HEK293 (cell line): Measurements from ENCODE around the gene DMKN.

Source experiments
- ZNF274 ChIP-seq, 2 experiments: fragments of 200-500 bp in 1 of 2; fragments of 450-650 bp in 1 of 2; sonication (Bioruptor generic) in 1 of 2; formaldehyde crosslinking in 1 of 2; IDR thresholded peaks; 2 replicates each; pipeline versions ENCODE4 v1.5.1 to v1.6.1; 2014 to 2016; ENCODE audit warnings: borderline replicate concordance in 1 of 2, inconsistent platforms in 1 of 2, low read length in 1 of 2, missing biosample characterization in 1 of 2, missing genetic modification characterization in 1 of 2
- TF ChIP-seq, protein P1 (sequence below): fragments of 450-650 bp; formaldehyde crosslinking; IDR thresholded peaks from 2 replicates; pipeline ENCODE4 v1.5.1; 2016; ENCODE audit warnings: missing biosample characterization, missing genetic modification characterization
- TF ChIP-seq, protein P2 (sequence below): fragments of 450-650 bp; formaldehyde crosslinking; IDR thresholded peaks from 2 replicates; pipeline ENCODE4 v1.5.1; 2016; ENCODE audit warnings: missing biosample characterization, missing genetic modification characterization

DNA sequence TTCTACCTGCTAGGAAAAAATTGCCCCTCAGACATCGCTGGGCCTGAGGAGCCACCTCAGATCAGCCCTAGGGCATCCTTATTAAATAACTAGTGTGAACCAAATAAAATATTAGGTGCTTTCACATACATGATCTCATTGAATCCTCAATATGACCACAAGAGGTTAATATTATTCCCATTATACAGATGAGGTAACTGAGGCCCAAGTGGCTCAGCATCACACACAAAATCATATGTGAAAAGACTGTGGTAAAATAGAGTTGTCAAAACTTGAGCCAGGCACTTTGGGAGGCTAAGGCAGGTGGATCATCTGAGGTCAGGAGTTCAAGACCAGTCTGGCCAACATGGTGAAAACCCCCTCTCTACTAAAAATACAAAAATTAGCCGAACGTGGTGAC, 2.9 kb upstream of the DMKN start:
- TF ChIP-seq, protein P1, sequence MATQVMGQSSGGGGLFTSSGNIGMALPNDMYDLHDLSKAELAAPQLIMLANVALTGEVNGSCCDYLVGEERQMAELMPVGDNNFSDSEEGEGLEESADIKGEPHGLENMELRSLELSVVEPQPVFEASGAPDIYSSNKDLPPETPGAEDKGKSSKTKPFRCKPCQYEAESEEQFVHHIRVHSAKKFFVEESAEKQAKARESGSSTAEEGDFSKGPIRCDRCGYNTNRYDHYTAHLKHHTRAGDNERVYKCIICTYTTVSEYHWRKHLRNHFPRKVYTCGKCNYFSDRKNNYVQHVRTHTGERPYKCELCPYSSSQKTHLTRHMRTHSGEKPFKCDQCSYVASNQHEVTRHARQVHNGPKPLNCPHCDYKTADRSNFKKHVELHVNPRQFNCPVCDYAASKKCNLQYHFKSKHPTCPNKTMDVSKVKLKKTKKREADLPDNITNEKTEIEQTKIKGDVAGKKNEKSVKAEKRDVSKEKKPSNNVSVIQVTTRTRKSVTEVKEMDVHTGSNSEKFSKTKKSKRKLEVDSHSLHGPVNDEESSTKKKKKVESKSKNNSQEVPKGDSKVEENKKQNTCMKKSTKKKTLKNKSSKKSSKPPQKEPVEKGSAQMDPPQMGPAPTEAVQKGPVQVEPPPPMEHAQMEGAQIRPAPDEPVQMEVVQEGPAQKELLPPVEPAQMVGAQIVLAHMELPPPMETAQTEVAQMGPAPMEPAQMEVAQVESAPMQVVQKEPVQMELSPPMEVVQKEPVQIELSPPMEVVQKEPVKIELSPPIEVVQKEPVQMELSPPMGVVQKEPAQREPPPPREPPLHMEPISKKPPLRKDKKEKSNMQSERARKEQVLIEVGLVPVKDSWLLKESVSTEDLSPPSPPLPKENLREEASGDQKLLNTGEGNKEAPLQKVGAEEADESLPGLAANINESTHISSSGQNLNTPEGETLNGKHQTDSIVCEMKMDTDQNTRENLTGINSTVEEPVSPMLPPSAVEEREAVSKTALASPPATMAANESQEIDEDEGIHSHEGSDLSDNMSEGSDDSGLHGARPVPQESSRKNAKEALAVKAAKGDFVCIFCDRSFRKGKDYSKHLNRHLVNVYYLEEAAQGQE: no peak
- TF ChIP-seq, protein P2, sequence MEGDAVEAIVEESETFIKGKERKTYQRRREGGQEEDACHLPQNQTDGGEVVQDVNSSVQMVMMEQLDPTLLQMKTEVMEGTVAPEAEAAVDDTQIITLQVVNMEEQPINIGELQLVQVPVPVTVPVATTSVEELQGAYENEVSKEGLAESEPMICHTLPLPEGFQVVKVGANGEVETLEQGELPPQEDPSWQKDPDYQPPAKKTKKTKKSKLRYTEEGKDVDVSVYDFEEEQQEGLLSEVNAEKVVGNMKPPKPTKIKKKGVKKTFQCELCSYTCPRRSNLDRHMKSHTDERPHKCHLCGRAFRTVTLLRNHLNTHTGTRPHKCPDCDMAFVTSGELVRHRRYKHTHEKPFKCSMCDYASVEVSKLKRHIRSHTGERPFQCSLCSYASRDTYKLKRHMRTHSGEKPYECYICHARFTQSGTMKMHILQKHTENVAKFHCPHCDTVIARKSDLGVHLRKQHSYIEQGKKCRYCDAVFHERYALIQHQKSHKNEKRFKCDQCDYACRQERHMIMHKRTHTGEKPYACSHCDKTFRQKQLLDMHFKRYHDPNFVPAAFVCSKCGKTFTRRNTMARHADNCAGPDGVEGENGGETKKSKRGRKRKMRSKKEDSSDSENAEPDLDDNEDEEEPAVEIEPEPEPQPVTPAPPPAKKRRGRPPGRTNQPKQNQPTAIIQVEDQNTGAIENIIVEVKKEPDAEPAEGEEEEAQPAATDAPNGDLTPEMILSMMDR (tag by site-specific recombination): no peak
- TF ChIP-seq ZNF274 (IDR thresholded peaks at IDR 0.05; ENCODE audit: low read length): no peak
- no peak for TF ChIP-seq ZNF274 (tag by site-specific recombination; IDR thresholded peaks at IDR 0.05; ENCODE audit: borderline replicate concordance)
